ENCODE results near the gene SKP1. TPM values are rescaled to one million over a fixed set of nuclear protein-coding genes. Genes with fewer than 3 reads are reported as not detected.
"Not testable (repeated sequence)": the region's sequence is repeated elsewhere in the genome, so short reads cannot be mapped to it uniquely, and the experiment has no call there.

SKP1 gene
- polyA plus RNA-seq, 1 donor = 766 TPM

- DNase-seq = no peak
Observed at GRCh38 chr5:134183481-134183880, 6.7 kb upstream of the SKP1 start.

DNA sequence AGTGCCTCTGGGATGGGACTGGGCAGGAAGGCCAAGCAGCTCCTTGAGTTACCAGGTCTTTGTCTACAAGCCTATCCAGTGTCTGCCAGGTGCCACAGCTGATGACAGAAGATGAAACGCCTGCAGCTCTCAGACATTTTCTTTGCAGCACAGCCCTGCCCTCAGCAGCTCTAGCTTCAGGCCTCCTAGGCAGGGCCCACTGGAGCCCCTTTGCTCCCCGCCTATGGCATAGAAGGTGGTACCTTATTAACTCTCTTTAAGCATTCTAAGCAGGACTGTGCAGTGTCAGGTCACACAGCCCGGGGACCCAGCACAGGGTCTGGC, 1.3 kb upstream of the SKP1 start:
- DNase-seq = no peak

- peak; percentile 45 for DNase-seq
Observed at GRCh38 chr5:134177369-134178095, 782 bp upstream of the SKP1 start.

- DNase-seq = peak; percentile 35
Observed at GRCh38 chr5:134175921-134176510, 734 bp downstream of the SKP1 start.

GRCh38 chr5:134174841-134175839, 1.6 kb downstream of the SKP1 start:
- DNase-seq = peak; percentile 26

GRCh38 chr5:134171972-134172371, 4.8 kb downstream of the SKP1 start:
- DNase-seq = no peak

GRCh38 chr5:134162592-134162991, 14.2 kb downstream of the SKP1 start:
- DNase-seq = no peak

GRCh38 chr5:134161513-134162395, 15.0 kb downstream of the SKP1 start:
- DNase-seq = no peak

GRCh38 chr5:134153657-134154056, 23.1 kb downstream of the SKP1 start:
- no peak for DNase-seq

GRCh38 chr5:134153241-134153640, 23.5 kb downstream of the SKP1 start:
- no peak for DNase-seq

DNA sequence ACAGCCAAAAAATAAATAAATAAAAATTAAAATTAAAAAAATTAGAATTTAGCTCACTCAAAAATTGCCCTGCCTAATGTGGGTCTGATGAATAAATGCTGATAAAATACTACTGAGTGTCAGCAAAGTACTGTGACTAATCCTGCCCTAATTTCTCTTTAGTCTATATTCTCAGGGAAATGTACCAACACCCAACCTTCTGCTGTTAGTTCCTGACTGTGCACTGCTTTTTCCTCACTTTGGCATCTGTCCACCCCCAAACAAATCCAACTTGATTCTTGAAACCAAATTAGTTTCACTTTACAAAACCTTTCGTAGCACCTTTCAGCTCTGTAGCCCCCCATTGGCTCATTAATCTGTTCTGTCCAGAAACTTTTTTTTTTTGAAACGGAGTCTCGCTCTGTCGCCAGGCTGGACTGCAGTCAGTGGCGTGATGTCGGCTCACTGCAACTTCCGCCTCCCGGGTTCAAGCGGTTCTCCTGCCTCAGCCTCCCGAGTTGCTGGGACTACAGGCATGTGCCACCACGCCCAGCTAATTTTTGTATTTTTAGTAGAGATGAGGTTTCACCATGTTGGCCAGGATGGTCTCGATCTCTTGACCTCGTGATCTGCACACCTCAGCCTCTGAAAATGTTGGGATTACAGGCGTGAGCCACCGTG, 24.4 kb downstream of the SKP1 start:
- not testable (repeated sequence) for DNase-seq

DNA sequence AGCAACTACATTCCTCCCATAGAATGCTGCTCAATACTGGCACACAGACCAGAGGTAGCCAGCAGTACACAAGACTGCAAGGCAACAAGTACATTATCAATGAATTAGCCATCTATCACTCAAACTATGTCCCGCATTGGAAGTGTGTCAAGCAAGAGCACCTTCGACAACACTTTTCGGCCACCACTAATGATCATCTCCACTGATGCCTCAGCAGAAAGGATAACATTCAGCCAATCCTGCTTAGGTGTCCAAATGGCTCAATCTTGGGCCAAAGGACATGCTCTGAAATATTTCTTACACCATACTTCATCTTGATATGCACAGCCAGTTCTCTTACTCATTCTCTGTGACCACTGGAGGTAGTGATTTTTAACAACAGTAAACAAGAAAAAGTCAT, 25.0 kb downstream of the SKP1 start:
- no peak for DNase-seq

DNA sequence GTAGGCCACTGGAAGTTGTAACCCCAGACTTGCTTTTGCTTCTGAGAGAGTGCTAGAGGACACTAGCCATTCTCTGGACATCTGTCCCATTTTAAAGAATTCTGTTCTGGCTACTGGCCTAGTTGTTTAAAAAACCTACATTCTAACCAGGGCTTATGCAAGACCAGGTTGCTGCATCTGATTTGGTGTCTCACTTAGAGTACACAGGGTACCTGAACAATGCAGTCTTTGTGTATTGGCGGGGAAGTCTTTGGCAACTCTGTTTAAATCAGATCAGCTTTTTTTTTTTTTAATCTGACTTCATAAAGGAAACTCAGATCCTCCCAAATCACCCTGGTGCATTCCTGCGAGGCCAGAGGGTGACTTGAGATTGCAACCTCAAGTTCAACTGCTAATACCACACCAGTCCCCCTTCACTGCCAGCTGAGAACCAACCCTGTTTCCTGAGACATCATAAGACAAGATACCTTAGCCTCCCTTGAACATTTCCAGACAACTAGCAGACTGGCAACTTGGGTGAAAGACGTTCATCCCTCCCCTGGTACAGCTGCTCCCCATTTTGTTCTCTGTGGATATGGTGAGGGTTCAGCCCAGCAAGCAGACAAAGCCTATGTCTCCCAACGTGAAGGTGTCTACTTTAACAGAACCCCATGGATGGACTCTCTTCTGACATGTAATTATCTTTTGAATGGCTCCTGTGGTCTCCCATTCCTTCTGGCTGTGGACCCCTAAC, 27.0 kb downstream of the SKP1 start:
- DNase-seq = no peak

DNA sequence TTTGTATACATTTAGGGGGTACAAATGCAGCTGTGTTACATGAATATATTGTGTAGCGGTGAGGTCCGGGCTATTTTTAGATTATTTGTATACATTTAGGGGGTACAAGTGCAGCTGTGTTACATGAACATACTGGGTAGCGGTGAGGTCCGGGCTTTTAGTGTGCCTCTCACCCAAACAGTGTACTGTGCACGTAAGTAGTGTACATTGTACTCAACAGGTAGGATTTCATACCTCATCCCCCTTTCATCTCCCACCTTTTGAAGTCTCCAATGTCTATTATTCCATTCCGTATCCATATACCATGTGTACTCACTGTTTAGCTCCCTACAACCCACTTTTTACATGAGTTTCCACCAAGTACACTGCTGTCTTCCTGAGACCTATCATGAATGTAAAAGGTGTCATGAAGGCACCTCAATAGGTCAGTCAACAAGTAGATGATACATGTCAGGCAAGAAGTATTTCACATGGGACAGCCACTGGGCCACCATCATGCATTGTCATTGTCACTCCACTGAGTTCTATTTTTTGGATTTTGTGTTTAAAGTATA, 27.7 kb downstream of the SKP1 start:
- no peak for DNase-seq

DNA sequence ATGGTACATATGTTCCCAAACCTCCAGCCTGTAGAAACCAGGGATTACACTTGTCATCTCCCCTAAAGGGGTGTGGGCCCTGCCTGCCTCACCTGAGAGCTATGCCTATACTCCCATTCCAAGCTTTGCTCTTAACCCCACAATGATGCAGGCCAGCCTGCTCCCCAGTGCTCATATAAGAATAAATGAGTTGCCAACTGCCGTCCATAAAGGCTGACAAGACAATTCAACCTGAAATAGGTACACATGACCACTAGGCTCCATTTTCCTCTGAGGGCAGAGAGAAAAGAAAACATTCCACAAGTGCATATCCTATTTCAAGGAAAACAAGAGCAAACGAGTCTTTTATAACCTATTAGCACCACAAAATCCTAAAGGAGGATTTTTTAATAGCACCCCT, 28.4 kb downstream of the SKP1 start:
- DNase-seq = peak; percentile 39

DNA sequence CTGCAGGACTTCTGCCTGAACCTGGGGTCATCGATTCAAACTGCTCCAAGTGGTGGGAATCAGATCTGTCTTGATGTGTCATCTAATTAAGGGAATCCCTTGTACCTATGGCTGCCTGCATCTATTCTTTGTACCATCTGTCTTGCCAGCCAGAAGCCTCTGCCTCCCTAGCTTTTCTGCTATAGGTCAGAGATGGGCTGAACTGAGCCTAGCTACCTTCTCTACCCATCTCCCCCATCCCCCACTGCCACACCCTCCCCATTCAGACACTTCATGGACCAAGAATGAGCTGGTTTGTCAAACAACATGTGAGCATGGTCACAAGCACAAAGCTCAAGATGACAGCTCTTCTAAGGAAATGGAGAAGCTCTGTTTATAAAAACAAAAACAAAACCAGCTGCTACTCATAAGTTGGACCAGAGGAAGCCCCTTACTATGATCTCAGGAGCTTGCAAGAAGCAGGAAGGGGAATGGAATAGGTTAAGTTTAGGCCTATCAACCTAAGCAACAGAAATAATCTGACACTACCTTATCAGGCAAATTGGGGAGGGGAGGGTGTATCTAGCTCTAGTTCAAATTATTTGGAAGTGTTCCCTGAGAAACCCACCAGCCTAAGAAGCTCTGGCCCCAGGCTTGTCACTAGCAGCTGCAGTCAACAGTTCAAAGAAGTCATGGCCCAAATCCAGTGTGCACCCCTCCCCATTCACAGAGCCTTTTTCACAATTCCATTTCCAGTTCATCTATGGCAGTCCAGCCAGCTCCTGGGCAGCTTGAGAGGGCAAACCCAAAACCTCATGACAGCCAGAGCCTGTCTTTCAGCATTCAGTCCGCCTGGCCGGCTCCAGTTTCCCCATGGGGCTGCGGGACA, 29.9 kb downstream of the SKP1 start:
- DNase-seq = no peak

DNA sequence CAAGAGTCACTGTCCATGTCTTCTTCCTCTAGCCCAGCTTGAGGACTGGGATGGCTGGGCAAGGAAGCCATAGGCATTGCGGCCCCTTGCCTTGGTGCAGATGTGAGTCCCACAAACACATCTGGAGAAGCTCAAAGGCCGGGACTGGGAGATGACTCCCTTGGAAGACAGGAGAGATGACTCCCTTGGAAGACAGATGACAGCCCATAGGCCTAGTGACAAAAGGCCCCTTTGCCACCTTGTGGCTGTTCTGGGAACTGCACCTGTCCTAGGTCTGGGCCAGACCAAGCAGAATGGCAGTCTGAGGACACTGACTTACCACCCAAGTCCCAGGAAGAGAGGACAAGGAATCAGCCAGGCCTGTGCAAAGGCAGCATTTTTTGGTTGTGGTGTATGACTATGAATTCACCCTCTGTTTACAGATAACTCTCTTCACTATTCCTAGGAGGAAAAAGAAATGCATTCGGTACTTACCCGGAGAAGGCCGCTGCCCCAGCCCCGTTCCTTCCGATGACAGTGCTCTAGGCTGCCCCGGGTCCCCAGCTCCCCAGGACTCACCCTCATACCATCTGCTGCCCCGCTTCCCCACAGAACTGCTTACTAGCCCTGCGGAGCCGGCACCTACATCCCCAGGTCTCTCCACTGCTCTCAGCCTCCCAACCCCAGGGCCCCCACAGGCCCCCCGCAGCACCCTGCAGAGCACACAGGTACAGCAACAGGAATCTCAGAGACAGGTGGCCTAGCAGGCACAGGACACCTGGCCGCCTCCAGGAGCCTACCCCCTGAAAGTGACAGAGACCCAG, 30.8 kb downstream of the SKP1 start:
- peak; percentile 64 for DNase-seq

DNA sequence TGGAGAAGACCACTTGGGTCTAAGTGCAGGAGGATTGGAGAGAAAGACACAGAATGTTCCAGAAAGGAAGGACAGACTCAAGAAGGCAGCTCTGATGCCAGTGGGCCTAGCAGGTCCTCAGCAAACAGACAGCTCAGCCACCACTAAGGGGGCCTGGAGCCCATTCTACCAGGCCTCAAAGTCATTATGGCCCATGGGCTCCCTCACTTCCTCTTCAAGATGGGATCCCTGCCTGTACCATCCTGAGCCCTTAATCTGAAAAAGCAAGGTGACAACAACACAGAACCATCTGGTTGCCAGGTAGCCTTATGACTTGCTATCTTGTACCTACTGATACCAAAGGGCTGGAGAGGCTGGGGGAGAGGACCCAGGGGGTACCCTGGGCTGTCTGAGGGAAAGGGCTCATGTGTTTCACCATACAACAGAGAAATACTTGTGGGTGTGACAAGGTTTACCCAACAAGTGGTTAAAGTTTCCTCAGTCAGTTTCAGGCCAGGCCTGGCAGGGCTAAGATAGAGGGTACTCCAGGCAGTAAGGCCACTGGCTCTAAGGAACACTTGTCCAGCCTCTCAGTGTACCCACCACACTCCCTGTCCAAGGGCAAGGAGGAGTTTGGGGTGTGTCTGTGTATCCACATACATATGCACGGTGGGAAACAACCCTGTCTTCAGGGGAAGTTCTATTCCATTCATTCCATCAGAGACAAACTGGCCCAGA, 31.6 kb downstream of the SKP1 start:
- no peak for DNase-seq
